ENCODE measurements around the gene OR4F6.
"Not testable (repeated sequence)": the region's sequence is repeated elsewhere in the genome, so short reads cannot be mapped to it uniquely, and the experiment has no call there.

OR4F6 gene

DNA sequence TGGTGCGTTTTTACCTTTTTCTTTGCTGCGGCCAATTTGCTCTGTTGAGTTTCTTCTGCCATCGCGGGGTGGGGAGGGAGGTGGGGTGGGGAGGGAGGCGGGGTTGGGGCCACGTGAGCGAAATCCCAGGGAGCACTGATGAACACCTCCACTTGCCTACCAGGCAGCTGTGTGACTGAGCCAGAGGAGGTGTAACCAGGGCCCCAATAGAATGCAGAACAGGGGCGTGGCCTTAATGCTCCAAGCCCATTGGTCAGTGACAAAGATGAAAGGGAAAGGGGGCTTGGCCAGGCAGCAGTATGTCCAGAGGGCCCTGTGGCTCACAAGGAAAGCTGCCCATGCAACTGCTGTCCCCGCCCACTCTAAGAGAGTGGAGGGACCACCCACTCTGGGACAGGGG is 21.4 kb upstream of the OR4F6 start:
- no peak for DNase-seq
- H3K4me3 ChIP-seq (ENCODE audit: insufficient read depth, low read depth, low read length, poor library complexity, severe bottlenecking): no peak overlapping the region

DNA sequence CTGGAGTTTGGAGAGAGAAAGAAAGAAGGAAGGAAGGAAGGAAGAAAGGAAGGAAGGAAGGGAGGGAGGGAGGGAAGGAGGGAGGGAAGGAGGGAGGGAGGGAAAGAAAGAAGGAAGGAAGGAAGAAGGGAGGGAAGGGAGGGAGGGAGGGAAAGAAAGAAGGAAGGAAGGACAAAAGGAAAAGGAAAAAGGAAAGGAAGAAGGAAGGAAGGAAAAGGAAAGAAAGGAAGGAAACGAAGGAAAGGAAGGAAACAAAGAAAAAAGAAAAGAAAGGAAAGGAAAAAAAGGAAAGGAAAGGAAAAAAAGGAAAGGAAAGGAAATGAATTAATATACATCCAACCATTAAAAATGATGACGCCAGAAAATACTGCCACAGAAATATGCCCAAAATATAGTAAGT is 18.7 kb upstream of the OR4F6 start:
- H3K9me3 ChIP-seq (ENCODE audit: control insufficient read depth, low read length): no peaks in the 10 kb centered on the region
- DNase-seq: no peak
- H3K27ac ChIP-seq (ENCODE audit: insufficient read depth, low read length, poor library complexity, severe bottlenecking): no peak overlapping the region
- H3K4me1 ChIP-seq (ENCODE audit: control insufficient read depth, insufficient read depth, low read length, poor library complexity, severe bottlenecking): no peaks in the 10 kb centered on the region
- no peak overlapping the region for H3K4me3 ChIP-seq (ENCODE audit: insufficient read depth, low read depth, low read length, poor library complexity, severe bottlenecking)
- no peaks in the 10 kb centered on the region for H3K36me3 ChIP-seq (ENCODE audit: control insufficient read depth, insufficient read depth, low read length)
- H3K27me3 ChIP-seq (replicated peaks; ENCODE audit: control insufficient read depth, insufficient read depth, low read length, poor library complexity, severe bottlenecking): no peaks in the 10 kb centered on the region

More for the DNA sequence above, 21.4 kb upstream of the OR4F6 start:
- Histone ChIP-seq H3K27ac (ENCODE audit: insufficient read depth, low read length, poor library complexity, severe bottlenecking) (no peak overlapping the region), H3K27me3 (replicated peaks; ENCODE audit: control insufficient read depth, insufficient read depth, low read length, poor library complexity, severe bottlenecking) (no peaks in the 10 kb centered on the region), H3K4me1 (ENCODE audit: control insufficient read depth, insufficient read depth, low read length, poor library complexity, severe bottlenecking) (no peaks in the 10 kb centered on the region), H3K9me3 (ENCODE audit: control insufficient read depth, low read length) (no peaks in the 10 kb centered on the region), H3K36me3 (ENCODE audit: control insufficient read depth, insufficient read depth, low read length) (no peaks in the 10 kb centered on the region)

DNA sequence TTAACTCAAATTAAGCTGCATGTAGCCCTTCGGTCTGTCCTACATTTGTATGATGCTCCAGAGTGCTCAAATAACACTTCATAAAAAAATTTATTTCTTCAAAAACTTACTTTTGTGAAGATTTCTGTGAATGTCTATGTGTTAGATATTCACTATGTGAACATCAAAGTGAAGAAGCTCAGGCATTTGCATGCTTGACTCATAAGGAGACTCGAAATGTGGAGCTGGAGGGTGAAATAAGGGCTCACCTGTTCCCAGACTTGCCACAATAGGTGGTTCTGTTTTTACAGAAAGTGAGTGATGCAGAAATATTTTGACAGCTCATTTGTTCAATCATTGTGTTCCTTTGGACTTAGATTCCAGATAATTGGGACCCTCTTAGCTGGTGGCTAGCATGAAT is 16.9 kb upstream of the OR4F6 start:
- H3K27ac ChIP-seq (ENCODE audit: insufficient read depth, low read length, poor library complexity, severe bottlenecking); H3K36me3 ChIP-seq (ENCODE audit: control insufficient read depth, insufficient read depth, low read length); H3K27me3 ChIP-seq (replicated peaks; ENCODE audit: control insufficient read depth, insufficient read depth, low read length, poor library complexity, severe bottlenecking); H3K4me3 ChIP-seq (ENCODE audit: insufficient read depth, low read depth, low read length, poor library complexity, severe bottlenecking); H3K4me1 ChIP-seq (ENCODE audit: control insufficient read depth, insufficient read depth, low read length, poor library complexity, severe bottlenecking); H3K9me3 ChIP-seq (ENCODE audit: control insufficient read depth, low read length); DNase-seq: not testable (repeated sequence)

DNA sequence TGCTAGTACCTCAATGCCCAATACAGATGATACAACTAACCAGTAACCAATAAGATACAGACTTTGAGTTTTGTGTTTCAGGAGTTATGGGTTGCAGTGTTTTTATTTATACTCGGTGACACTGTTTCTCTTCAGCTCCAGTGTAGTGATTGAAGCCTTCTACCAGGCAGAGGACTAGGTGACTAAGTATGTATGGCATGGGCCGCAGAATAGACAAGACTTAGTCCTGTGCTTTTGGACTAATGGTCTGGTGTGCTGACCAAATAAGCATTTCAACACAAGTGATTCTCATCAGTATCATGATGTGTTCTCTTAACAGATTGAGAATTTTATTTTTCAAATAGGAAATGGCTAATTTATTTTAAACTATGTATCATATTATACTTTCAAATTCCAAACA is 15.3 kb upstream of the OR4F6 start:
- not testable (repeated sequence) for DNase-seq; H3K27me3 ChIP-seq (replicated peaks; ENCODE audit: control insufficient read depth, insufficient read depth, low read length, poor library complexity, severe bottlenecking); H3K27ac ChIP-seq (ENCODE audit: insufficient read depth, low read length, poor library complexity, severe bottlenecking); H3K4me1 ChIP-seq (ENCODE audit: control insufficient read depth, insufficient read depth, low read length, poor library complexity, severe bottlenecking); H3K36me3 ChIP-seq (ENCODE audit: control insufficient read depth, insufficient read depth, low read length); H3K4me3 ChIP-seq (ENCODE audit: insufficient read depth, low read depth, low read length, poor library complexity, severe bottlenecking); H3K9me3 ChIP-seq (ENCODE audit: control insufficient read depth, low read length)

DNA sequence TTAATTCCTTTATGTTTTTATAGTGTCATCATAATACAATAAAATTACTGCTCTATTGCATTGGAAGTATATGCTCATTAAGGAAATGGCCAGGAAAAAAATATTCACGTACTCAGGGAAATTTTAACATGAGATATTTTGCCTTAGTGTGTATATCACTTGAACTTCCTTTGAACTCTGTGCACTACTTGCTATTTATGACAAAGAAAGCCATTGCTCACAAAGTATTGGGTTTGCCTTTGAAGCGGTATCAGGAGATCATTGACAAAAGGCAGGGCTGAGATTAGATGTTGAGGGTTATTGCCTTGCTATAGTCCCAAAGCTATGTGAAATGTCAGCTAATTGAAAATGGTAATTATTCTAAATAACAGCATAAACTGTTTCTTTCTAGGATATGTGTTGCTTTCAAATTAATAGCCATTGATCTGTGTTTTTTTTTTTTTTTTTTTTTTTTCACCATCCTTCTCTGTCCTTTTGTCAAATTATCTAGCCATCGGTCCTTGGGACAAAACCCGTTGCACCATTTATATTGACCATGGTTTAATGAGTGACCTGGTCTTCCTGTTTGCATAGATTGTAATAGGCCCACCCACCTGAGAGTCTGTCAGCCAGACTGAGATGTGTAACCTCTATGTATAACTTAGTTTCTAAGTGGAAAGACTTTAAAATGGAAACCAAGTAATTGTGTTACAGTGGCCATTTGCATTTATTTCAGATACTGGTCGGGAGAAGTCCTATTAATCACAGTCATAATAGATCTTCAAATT is 14.6 kb upstream of the OR4F6 start:
- not testable (repeated sequence) for H3K4me3 ChIP-seq (ENCODE audit: insufficient read depth, low read depth, low read length, poor library complexity, severe bottlenecking); H3K9me3 ChIP-seq (ENCODE audit: control insufficient read depth, low read length); H3K27ac ChIP-seq (ENCODE audit: insufficient read depth, low read length, poor library complexity, severe bottlenecking); H3K27me3 ChIP-seq (replicated peaks; ENCODE audit: control insufficient read depth, insufficient read depth, low read length, poor library complexity, severe bottlenecking); H3K36me3 ChIP-seq (ENCODE audit: control insufficient read depth, insufficient read depth, low read length); H3K4me1 ChIP-seq (ENCODE audit: control insufficient read depth, insufficient read depth, low read length, poor library complexity, severe bottlenecking); DNase-seq

DNA sequence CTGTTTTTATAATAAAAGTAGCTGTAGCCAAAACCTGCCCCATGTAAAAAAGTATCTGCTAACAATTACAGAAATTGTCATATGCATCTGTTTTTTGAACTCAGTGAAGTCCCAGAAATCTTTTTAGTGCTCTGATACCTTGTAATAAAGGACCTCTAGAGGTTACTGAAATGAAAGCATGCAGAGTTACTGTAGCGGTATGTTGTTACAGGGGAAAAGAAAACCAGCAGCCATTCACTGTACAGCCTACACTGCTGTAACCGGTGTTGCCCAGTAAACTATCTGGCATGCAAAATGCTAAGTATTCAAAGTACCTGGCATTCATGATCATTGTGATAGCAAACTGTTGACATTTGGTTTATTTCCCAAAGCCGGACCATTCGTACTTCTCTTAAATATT is 12.6 kb upstream of the OR4F6 start:
- not testable (repeated sequence) for H3K9me3 ChIP-seq (ENCODE audit: control insufficient read depth, low read length); H3K27ac ChIP-seq (ENCODE audit: insufficient read depth, low read length, poor library complexity, severe bottlenecking); H3K36me3 ChIP-seq (ENCODE audit: control insufficient read depth, insufficient read depth, low read length); DNase-seq; H3K27me3 ChIP-seq (replicated peaks; ENCODE audit: control insufficient read depth, insufficient read depth, low read length, poor library complexity, severe bottlenecking); H3K4me1 ChIP-seq (ENCODE audit: control insufficient read depth, insufficient read depth, low read length, poor library complexity, severe bottlenecking); H3K4me3 ChIP-seq (ENCODE audit: insufficient read depth, low read depth, low read length, poor library complexity, severe bottlenecking)

DNA sequence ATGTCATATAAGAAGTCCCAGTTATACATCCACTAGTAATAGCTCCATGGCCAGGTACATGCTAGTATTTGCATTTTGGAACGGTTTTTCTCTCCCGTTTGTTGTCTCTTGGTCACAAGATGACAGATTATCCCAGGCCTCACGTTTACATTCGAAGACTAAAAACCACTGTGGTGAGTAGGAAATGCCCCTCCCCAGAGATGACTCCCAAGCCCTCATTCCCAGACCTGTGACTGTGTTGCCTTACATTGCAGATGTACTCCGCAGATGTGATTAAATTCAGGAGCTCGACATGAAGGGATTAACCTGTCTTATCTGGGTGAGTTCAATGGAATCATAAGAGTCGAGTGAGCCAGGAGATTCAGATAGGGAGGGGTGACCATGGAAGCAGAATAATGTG is 9.3 kb upstream of the OR4F6 start:
- not testable (repeated sequence) for H3K27me3 ChIP-seq (replicated peaks; ENCODE audit: control insufficient read depth, insufficient read depth, low read length, poor library complexity, severe bottlenecking); H3K27ac ChIP-seq (ENCODE audit: insufficient read depth, low read length, poor library complexity, severe bottlenecking); H3K4me1 ChIP-seq (ENCODE audit: control insufficient read depth, insufficient read depth, low read length, poor library complexity, severe bottlenecking); DNase-seq; H3K9me3 ChIP-seq (ENCODE audit: control insufficient read depth, low read length); H3K36me3 ChIP-seq (ENCODE audit: control insufficient read depth, insufficient read depth, low read length); H3K4me3 ChIP-seq (ENCODE audit: insufficient read depth, low read depth, low read length, poor library complexity, severe bottlenecking)

DNA sequence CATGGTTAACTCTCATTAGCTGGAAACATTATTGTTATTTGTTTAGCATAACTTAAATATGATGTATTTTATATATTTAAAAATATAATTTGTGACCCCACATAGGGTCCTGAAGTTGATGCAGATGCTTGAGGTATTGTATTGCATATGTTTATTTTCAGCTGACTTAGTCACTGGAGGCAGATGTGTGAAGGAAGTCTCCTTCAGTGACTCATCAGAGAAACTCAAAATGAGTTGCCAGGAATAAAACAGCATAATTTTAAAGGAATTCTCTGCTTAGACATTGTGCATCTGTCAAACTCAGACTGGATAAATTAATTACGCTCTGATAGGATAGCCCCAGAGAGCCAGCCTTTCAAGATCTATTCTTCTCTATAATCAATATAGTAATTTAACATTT is 7.9 kb upstream of the OR4F6 start:
- Histone ChIP-seq H3K36me3 (ENCODE audit: control insufficient read depth, insufficient read depth, low read length) (no peaks in the 10 kb centered on the region), H3K4me1 (ENCODE audit: control insufficient read depth, insufficient read depth, low read length, poor library complexity, severe bottlenecking) (no peaks in the 10 kb centered on the region), H3K27ac (ENCODE audit: insufficient read depth, low read length, poor library complexity, severe bottlenecking) (no peak overlapping the region), H3K4me3 (ENCODE audit: insufficient read depth, low read depth, low read length, poor library complexity, severe bottlenecking) (no peak overlapping the region), H3K9me3 (ENCODE audit: control insufficient read depth, low read length) (no peaks in the 10 kb centered on the region), H3K27me3 (replicated peaks; ENCODE audit: control insufficient read depth, insufficient read depth, low read length, poor library complexity, severe bottlenecking) (no peaks in the 10 kb centered on the region)
- no peak for DNase-seq

DNA sequence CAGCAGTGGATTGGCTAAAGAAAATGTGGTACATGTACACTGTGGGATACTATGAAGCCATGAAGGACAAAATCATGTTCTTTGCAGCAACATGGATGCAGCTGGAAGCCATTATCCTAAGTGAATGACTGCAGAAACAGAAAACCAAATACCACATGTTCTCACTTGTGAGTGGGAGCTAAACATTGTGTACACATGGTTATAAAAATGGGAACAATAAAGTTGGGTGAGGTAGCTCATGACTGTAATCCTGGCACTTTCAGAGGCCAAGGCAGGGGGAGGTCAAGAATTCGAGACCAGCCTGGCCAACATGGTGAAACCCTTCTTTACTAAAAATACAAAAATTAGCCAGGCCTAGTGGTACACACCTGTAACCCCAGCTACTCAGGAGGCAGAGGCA is 3.6 kb upstream of the OR4F6 start:
- no peak overlapping the region for H3K4me3 ChIP-seq (ENCODE audit: insufficient read depth, low read depth, low read length, poor library complexity, severe bottlenecking)
- H3K4me1 ChIP-seq (ENCODE audit: control insufficient read depth, insufficient read depth, low read length, poor library complexity, severe bottlenecking): no peaks in the 10 kb centered on the region
- no peaks in the 10 kb centered on the region for H3K9me3 ChIP-seq (ENCODE audit: control insufficient read depth, low read length)
- no peak overlapping the region for H3K27ac ChIP-seq (ENCODE audit: insufficient read depth, low read length, poor library complexity, severe bottlenecking)
- no peak for DNase-seq
- H3K27me3 ChIP-seq (replicated peaks; ENCODE audit: control insufficient read depth, insufficient read depth, low read length, poor library complexity, severe bottlenecking): no peaks in the 10 kb centered on the region
- H3K36me3 ChIP-seq (ENCODE audit: control insufficient read depth, insufficient read depth, low read length): no peaks in the 10 kb centered on the region

DNA sequence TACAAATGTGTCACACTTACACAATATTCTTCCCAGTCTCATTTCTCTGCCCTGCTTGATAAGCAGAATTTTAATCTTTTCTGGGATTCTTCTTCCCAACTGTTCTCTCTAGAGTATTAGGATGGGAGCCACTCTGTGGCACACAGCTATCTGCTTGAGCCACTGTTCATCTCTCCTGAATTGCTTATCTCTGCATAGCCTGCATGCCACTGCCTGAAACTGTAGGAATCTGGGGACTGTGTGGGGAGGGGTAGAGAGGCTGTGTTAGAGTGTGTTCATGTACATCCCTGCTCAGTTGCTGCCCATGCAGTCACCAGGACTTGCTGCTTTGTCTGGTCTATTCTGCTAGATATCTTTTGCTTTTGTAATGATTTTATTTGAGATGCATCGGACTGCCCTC is 2.3 kb upstream of the OR4F6 start:
- no peaks in the 10 kb centered on the region for H3K9me3 ChIP-seq (ENCODE audit: control insufficient read depth, low read length)
- no peak overlapping the region for H3K27ac ChIP-seq (ENCODE audit: insufficient read depth, low read length, poor library complexity, severe bottlenecking)
- DNase-seq: no peak
- no peaks in the 10 kb centered on the region for H3K36me3 ChIP-seq (ENCODE audit: control insufficient read depth, insufficient read depth, low read length)
- no peaks in the 10 kb centered on the region for H3K27me3 ChIP-seq (replicated peaks; ENCODE audit: control insufficient read depth, insufficient read depth, low read length, poor library complexity, severe bottlenecking)
- H3K4me1 ChIP-seq (ENCODE audit: control insufficient read depth, insufficient read depth, low read length, poor library complexity, severe bottlenecking): no peaks in the 10 kb centered on the region
- no peak overlapping the region for H3K4me3 ChIP-seq (ENCODE audit: insufficient read depth, low read depth, low read length, poor library complexity, severe bottlenecking)
